ENCODE measurements around the gene E2F1. TPM values are rescaled to one million over a fixed set of nuclear protein-coding genes. Genes with fewer than 3 reads are reported as not detected.

Gene E2F1
- total and polyA plus RNA-seq, 2 donors (not counting 1 experiment from before 2014, with no cell fraction given), result 2.4 to 2.7 TPM

- Histone ChIP-seq H3K79me2 (ENCODE audit: control insufficient read depth, insufficient read depth, low read length) (peaks cover 6% of the 10 kb centered on the region), H3K4me2 (replicated peaks; ENCODE audit: low read depth, low read length, poor library complexity, severe bottlenecking) (peak within 1 kb of the TSS; percentile 90), H3K9ac (ENCODE audit: low read length) (peak within 1 kb of the TSS; percentile 74), H3K27me3 (replicated peaks in 1 of 4; ENCODE audit: control extremely low read depth in 1 of 4, control insufficient read depth in 3 of 4, insufficient read depth in 4 of 4, low read length in 3 of 4) (no peaks in the 10 kb centered on the region), H3K9me3 (ENCODE audit: control extremely low read depth in 1 of 3, control insufficient read depth in 2 of 3, insufficient read depth in 1 of 3, low read length in 2 of 3) (no peaks in the 10 kb centered on the region), H2AFZ (ENCODE audit: insufficient read depth, low read depth, low read length, poor library complexity, severe bottlenecking) (peak within 1 kb of the TSS; percentile 95), H3K27ac (ENCODE audit: low read length in 2 of 2) (peak within 1 kb of the TSS; percentile 31 to 77), H3K4me1 (ENCODE audit: control insufficient read depth in 2 of 2, insufficient read depth in 2 of 2, low read length in 2 of 2) (peaks cover 15 to 27% of the 10 kb centered on the region in 2 donors), H3K4me3 (ENCODE audit: control extremely low read depth in 1 of 5, extremely low read depth in 1 of 5, insufficient read depth in 1 of 5, low read depth in 2 of 5, low read length in 4 of 5) (peak within 1 kb of the TSS; percentile 36 to 77 (median 67)), H3K36me3 (replicated peaks in 1 of 2; ENCODE audit: control extremely low read depth in 1 of 2, control insufficient read depth in 1 of 2, extremely low read depth in 1 of 2, insufficient read depth in 2 of 2, low read length in 1 of 2) (no peaks in the 10 kb centered on the region), H4K20me1 (ENCODE audit: control insufficient read depth, insufficient read depth, low read length, poor library complexity, severe bottlenecking) (no peaks in the 10 kb centered on the region)
- Mint-ChIP-seq H3K9me3 (ENCODE audit: insufficient read depth) (no peaks in the 10 kb centered on the region), H3K4me3 (peak within 1 kb of the TSS; percentile 87), H3K27me3 (no peaks in the 10 kb centered on the region), H3K27ac (peak within 1 kb of the TSS; percentile 85), H3K4me1 (peaks cover 25% of the 10 kb centered on the region)
- 93% methylated on average over 10 of the region's 10 CpGs for WGBS (ENCODE audit: insufficient coverage)
- TF ChIP-seq EZH2 (IDR thresholded peaks at IDR 0.05; ENCODE audit: borderline replicate concordance, insufficient read depth, low read depth, low read length, poor library complexity, severe bottlenecking) (no peak), CTCF (IDR thresholded peaks at IDR 0.05) (no peak)
- no peak for ATAC-seq (ENCODE audit: low read depth)
- ChIA-PET POLR2A (no interaction called here), CTCF (interaction anchor here (1.9 to 2.8 kb wide), 2 partner anchors 9 to 25 kb away, joined by 5 to 20 read pairs; no protein-coding TSS in a partner anchor)
- DNase-seq, result no peak
- intact Hi-C loops (cut with micrococcal nuclease), result loop anchor here (5.0 kb wide), 1 partner anchor 450 kb away; the partner anchor contains the start of gene EIF2S2
These were observed 24.0 kb downstream of the E2F1 start, which contains the start of gene C20orf144 for GRCh38 chr20:33662172-33662571. C20orf144 (plus strand) TSS chr20:33662327; CDS start chr20:33662346, 19 bp downstream.

GRCh38 chr20:33660685-33661058 lies 25.5 kb downstream of the E2F1 start:
- TF ChIP-seq CTCF (IDR thresholded peaks at IDR 0.05) (no peak), EZH2 (IDR thresholded peaks at IDR 0.05; ENCODE audit: borderline replicate concordance, insufficient read depth, low read depth, low read length, poor library complexity, severe bottlenecking) (no peak)
- H3K27me3 ChIP-seq (replicated peaks in 1 of 4; ENCODE audit: control extremely low read depth in 1 of 4, control insufficient read depth in 3 of 4, insufficient read depth in 4 of 4, low read length in 3 of 4), result no peaks in the 10 kb centered on the region
- Mint-ChIP-seq H3K4me1 (peaks cover 17% of the 10 kb centered on the region), H3K27ac (no peak overlapping the region), H3K4me3 (no peak overlapping the region), H3K27me3 (no peaks in the 10 kb centered on the region), H3K9me3 (ENCODE audit: insufficient read depth) (no peaks in the 10 kb centered on the region)
- H3K4me1 ChIP-seq (ENCODE audit: control insufficient read depth in 2 of 2, insufficient read depth in 2 of 2, low read length in 2 of 2), result peaks cover 11 to 18% of the 10 kb centered on the region in 2 donors
- H3K79me2 ChIP-seq (ENCODE audit: control insufficient read depth, insufficient read depth, low read length), result peaks cover 6% of the 10 kb centered on the region
- H3K9me3 ChIP-seq (ENCODE audit: control extremely low read depth in 1 of 3, control insufficient read depth in 2 of 3, insufficient read depth in 1 of 3, low read length in 2 of 3), result no peaks in the 10 kb centered on the region
- intact Hi-C loops (cut with micrococcal nuclease), result loop anchor here (5.0 kb wide), 1 partner anchor 452 kb away; the partner anchor contains the start of gene EIF2S2
- no peaks in the 10 kb centered on the region for H4K20me1 ChIP-seq (ENCODE audit: control insufficient read depth, insufficient read depth, low read length, poor library complexity, severe bottlenecking)
- no peak overlapping the region for H3K27ac ChIP-seq (ENCODE audit: low read length in 2 of 2)
- DNase-seq, result no peak
- WGBS (ENCODE audit: insufficient coverage), result 94% methylated on average over 7 of the region's 7 CpGs
- ChIA-PET CTCF (no interaction called here), POLR2A (no interaction called here)
- no peak overlapping the region for H3K4me3 ChIP-seq (ENCODE audit: control extremely low read depth in 1 of 5, extremely low read depth in 1 of 5, insufficient read depth in 1 of 5, low read depth in 2 of 5, low read length in 4 of 5)
- no peak overlapping the region for H3K4me2 ChIP-seq (replicated peaks; ENCODE audit: low read depth, low read length, poor library complexity, severe bottlenecking)
- ATAC-seq (ENCODE audit: low read depth), result no peak
- H2AFZ ChIP-seq (ENCODE audit: insufficient read depth, low read depth, low read length, poor library complexity, severe bottlenecking), result no peak overlapping the region
- H3K9ac ChIP-seq (ENCODE audit: low read length), result no peak overlapping the region
- no peaks in the 10 kb centered on the region for H3K36me3 ChIP-seq (replicated peaks in 1 of 2; ENCODE audit: control extremely low read depth in 1 of 2, control insufficient read depth in 1 of 2, extremely low read depth in 1 of 2, insufficient read depth in 2 of 2, low read length in 1 of 2)

Data from B cell (primary cell).